SK-N-MC (cell line): ENCODE measurements around the gene ZNF593.

Source experiments
- DNase-seq: peaks from one replicate; pipeline ENCODE4 v3.0.0-alpha.2; 2011; ENCODE audit warnings: low read depth, low spot score
- H3K27ac ChIP-seq: fragments of 200-600 bp; sonication (generic); 2 replicates; pipeline ENCODE4 v1.5.1; 2016; ENCODE audit warnings: mixed run types
- H3K36me3 ChIP-seq: fragments of 200-600 bp; sonication (generic); 2 replicates; pipeline ENCODE4 v1.6.1; 2017; ENCODE audit warnings: antibody characterized with exemption, low read length, mixed read lengths; ENCODE audit not compliant: insufficient read depth
- H3K4me3 ChIP-seq: fragments of 200-600 bp; sonication (generic); 2 replicates; pipeline ENCODE4 v1.5.1; 2016
- H3K9ac ChIP-seq: fragments of 200-600 bp; sonication (generic); 2 replicates; pipeline ENCODE4 v1.8.0; 2017; ENCODE audit warnings: mixed run types, mixed read lengths; ENCODE audit not compliant: insufficient read length
- H3K9me3 ChIP-seq: fragments of 200-600 bp; sonication (generic); 2 replicates; pipeline ENCODE4 v1.6.1; 2017; ENCODE audit warnings: low read depth, mild to moderate bottlenecking, antibody characterized with exemption, low read length, moderate library complexity, mixed read lengths
- EZH2 ChIP-seq: fragments of 200-600 bp; sonication (generic); IDR thresholded peaks from one replicate; pipeline ENCODE4 v1.6.1; 2017; ENCODE audit warnings: antibody characterized with exemption
- FOXP2 ChIP-seq: optimal IDR thresholded peaks from 2 replicates; pipeline ENCODE3; 2011; ENCODE audit warnings: mild to moderate bottlenecking, moderate library complexity; ENCODE audit not compliant: insufficient read depth; ENCODE audit errors: extremely low read length, control extremely low read depth
- POLR2AphosphoS5 ChIP-seq: IDR thresholded peaks from 2 replicates; pipeline ENCODE4 v1.6.1; 2012; ENCODE audit warnings: mild to moderate bottlenecking, low read depth, low read length, borderline replicate concordance

ZNF593 gene

DNA sequence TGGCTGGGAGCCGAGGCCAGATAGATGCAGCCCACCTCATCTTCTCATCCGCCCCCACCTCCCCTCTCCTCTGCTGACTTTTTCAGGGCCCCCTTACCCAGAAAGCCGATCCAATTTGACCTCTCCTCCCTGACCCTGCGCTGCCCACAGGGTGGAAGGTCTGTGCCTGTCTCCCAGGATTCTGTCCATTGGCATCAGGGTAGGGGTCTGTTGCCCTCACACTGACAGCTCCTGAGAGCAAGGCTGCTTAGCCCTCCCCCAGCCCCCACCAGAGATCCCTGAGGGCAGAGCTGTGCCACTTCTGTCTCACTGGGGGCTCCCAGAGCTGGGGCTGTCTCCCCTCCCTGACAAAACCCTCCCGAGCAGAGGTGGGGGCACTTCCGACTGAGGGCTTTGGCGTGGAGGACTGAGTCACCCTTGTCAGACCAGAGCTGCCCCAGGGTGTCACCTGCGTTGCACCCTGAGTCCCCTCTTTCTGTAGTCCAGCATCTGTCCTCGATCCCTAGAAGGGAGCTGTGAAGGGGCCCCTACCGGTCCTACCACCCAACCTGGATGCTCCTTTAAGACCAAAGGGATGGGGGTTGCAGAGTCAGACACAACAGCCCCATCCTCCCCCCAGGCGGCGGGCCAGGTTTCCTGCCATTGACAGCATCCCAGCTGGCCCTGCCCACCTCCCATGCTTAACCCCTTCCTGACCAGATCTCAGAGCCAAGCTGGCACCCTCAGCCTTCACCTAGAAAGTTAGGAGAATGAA lies 13.2 kb upstream of the ZNF593 start:
- Histone ChIP-seq H3K4me3 (peak overlapping the region; percentile 28; the same call in 1 of the 2 replicates), H3K9ac (no peak overlapping the region), H3K27ac (no peak overlapping the region), H3K36me3 (no peaks in the 10 kb centered on the region), H3K9me3 (no peaks in the 10 kb centered on the region)
- TF ChIP-seq EZH2 (no peak), POLR2AphosphoS5 (no peak), FOXP2 (no peak)
- DNase-seq: no peak

DNA sequence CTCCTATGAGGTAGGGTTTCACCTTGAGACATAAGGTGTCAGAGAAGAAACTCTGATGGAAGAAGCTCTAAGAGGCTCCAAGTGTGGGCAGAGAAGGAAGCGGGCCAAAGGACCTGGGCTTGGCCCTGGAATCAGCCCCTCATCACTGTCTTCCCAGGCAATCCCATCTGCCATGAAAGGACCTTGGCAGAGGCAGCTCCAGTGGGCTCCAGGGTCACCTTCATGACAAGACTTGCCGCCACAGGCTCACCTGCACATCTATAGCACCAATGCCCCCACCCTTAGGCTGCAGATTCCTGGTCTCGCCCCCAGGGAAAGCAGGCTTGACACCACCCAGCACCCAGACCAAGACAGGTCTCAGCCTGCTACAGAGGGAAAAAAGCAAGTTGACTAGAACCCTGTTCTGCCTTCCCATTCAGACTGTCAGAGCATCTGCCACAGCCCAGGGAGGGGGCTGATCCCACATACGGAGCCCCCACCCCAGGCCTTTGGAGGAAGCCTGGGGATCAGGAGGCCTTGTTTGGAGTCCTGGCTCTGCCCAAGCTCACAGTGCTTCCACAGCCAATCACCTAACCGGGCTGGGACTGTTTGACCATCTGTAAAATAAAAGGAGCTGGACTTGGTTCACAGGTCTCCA lies 11.3 kb upstream of the ZNF593 start:
- H3K9ac ChIP-seq: no peak overlapping the region
- DNase-seq: no peak

GRCh38 chr1:26158908-26159742 lies 10.6 kb upstream of the ZNF593 start, which contains the start of gene FAM110D:
FAM110D (plus strand) TSS chr1:26159079; CDS start chr1:26161292, 2,213 bp downstream.
- Histone ChIP-seq H3K9me3 (no peaks in the 10 kb centered on the region), H3K36me3 (no peaks in the 10 kb centered on the region), H3K4me3 (no peak within 1 kb of the TSS), H3K27ac (no peak within 1 kb of the TSS), H3K9ac (no peak within 1 kb of the TSS)
- no peak for TF ChIP-seq POLR2AphosphoS5
- TF ChIP-seq EZH2: no peak
- no peak for TF ChIP-seq FOXP2
- no peak for DNase-seq

More for the DNA sequence above, 11.3 kb upstream of the ZNF593 start:
- H3K27ac ChIP-seq: no peak overlapping the region
- TF ChIP-seq FOXP2 (no peak), EZH2 (no peak), POLR2AphosphoS5 (no peak)
- no peaks in the 10 kb centered on the region for H3K36me3 ChIP-seq
- no peak overlapping the region for H3K4me3 ChIP-seq
- no peaks in the 10 kb centered on the region for H3K9me3 ChIP-seq

DNA sequence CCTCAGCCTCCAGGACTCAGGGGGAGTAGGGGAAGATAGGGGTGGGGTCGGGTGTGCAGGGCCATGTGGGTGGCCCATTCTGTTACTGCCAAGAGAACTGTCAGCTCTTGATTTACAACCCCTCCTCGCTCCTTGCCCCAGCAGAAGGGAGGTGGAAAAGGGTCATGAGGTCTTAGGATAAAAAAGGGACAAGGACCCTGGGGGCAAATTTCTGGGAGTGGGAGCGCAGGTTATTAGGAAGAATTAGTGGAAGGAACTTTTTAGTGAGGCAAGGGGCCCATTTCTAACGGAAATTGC lies 10.0 kb upstream of the ZNF593 start:
- no peaks in the 10 kb centered on the region for H3K36me3 ChIP-seq
- TF ChIP-seq EZH2 (no peak), POLR2AphosphoS5 (no peak), FOXP2 (no peak)
- DNase-seq: no peak
- no peak overlapping the region for H3K4me3 ChIP-seq
- H3K9me3 ChIP-seq: no peaks in the 10 kb centered on the region
- H3K27ac ChIP-seq: no peak overlapping the region
- no peak overlapping the region for H3K9ac ChIP-seq

DNA sequence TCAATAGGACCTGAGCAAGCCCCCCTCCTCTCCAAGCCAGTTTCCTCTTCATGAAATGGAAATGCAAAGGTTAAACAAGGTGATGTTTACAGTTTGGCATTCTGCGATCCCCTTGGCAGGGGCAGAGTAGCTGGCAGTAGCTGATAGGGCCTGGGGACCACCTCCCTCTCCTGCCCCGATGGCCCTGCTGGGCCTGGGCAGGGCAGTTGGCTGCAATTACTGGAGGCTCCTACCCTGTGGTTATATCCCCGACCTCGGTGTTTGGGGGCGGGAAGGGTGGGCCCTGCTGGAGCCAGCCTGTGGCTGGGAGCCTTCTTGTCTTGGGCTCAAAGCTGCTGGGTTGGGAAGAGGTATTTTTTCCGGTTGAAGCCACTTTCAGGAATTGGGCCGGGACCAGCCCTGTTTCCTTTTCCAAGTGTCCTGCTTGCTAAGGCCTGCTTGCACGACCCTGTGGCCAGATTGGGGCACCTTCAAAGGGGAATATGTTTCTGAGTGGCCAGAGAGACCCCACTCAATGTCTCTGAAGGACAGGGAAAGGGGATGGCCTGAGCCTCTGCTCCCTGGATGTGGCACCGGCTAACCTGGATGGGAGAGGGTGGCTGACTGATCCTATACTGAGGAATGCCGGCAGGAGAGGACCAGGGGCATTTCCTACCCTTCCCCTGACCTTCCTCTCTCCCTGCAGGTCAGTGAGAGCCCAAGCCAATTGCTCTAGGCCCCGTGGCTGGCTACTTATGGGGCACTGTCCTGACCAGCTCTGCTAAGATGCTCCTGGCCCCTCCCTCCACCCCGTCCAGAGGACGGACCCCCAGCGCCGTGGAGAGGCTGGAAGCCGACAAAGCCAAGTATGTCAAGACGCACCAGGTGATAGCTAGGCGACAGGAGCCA lies 8.9 kb upstream of the ZNF593 start:
- H3K27ac ChIP-seq: no peak overlapping the region
- H3K9me3 ChIP-seq: no peaks in the 10 kb centered on the region
- TF ChIP-seq POLR2AphosphoS5 (no peak), EZH2 (no peak), FOXP2 (no peak)
- no peak for DNase-seq
- no peak overlapping the region for H3K9ac ChIP-seq
- H3K4me3 ChIP-seq: no peak overlapping the region
- H3K36me3 ChIP-seq: no peaks in the 10 kb centered on the region

DNA sequence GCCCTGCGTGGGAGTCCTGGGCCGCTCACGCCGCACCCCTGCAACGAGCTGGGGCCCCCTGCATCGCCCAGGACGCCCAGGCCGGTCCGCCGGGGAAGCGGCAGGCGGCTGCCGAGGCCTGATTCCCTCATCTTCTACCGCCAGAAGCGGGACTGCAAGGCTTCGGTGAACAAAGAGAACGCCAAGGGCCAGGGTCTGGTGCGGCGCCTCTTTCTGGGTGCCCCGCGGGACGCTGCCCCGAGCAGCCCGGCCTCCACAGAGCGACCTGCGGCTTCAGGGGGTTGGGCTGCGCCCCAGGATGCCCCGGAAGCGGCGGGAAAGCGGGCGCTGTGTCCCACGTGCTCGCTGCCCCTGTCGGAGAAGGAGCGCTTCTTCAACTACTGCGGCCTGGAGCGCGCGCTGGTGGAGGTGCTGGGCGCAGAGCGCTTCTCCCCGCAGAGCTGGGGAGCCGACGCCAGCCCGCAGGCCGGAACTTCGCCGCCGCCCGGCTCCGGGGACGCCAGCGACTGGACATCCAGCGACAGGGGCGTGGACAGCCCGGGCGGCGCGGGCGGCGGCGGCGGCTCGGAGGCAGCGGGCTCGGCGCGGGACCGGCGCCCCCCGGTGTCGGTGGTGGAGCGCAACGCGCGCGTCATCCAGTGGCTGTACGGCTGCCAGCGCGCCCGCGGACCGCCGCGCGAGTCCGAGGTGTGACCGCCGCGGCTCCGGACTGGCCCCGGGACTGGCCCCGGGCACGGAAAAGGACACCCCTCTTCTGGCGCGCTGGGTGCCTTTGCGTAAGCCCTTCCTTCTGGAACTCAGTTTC lies 8.1 kb upstream of the ZNF593 start:
- no peak overlapping the region for H3K27ac ChIP-seq
- no peak overlapping the region for H3K9ac ChIP-seq
- no peaks in the 10 kb centered on the region for H3K36me3 ChIP-seq
- no peak overlapping the region for H3K4me3 ChIP-seq
- DNase-seq: no peak
- no peaks in the 10 kb centered on the region for H3K9me3 ChIP-seq
- TF ChIP-seq POLR2AphosphoS5: no peak
- no peak for TF ChIP-seq EZH2
- TF ChIP-seq FOXP2: no peak

DNA sequence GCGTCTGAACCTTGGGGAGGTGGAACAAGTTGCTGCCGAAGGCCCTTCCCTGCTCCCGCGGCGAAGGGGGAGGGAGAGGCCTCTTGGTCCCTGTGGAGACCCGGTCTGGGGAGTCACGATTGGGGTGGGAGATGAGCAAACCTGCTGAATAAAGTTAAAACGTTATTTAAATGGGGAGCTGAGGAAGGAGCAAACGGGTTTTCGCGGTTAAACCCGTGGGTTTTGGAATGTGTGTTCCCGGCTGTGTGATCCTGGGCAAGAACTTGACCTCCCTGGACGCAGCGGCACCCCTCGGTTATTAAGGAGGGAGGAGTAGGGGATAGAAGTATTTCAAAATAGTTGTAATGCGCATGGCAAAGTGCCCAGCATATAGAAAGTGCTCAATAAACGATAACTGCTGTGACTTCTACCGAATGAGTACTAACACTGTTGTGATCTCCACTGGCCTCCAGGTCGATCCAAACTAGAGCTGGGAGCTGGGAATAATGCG lies 7.4 kb upstream of the ZNF593 start:
- TF ChIP-seq EZH2: no peak
- TF ChIP-seq FOXP2: no peak
- TF ChIP-seq POLR2AphosphoS5: no peak
- no peak overlapping the region for H3K9ac ChIP-seq

More for the DNA sequence above, 7.4 kb upstream of the ZNF593 start:
- Histone ChIP-seq H3K36me3 (no peaks in the 10 kb centered on the region), H3K9me3 (no peaks in the 10 kb centered on the region), H3K4me3 (no peak overlapping the region), H3K27ac (no peak overlapping the region)
- DNase-seq: no peak
